GM23248 (cell line): ENCODE results near the gene ULK4.

ENCODE experiments used
- EZH2 ChIP-seq: fragments of 200-600 bp; sonication (generic); IDR thresholded peaks from 2 replicates; pipeline ENCODE4 v1.6.1; 2018; ENCODE audit warnings: antibody characterized with exemption, mild to moderate bottlenecking; ENCODE audit not compliant: insufficient read depth, poor library complexity, severe bottlenecking
- EZH2phosphoT487 ChIP-seq: fragments of 200-600 bp; sonication (generic); IDR thresholded peaks from 2 replicates; pipeline ENCODE4 v1.6.1; 2018; ENCODE audit warnings: antibody characterized with exemption, moderate library complexity, mild to moderate bottlenecking, low read depth; ENCODE audit not compliant: insufficient read depth

DNA sequence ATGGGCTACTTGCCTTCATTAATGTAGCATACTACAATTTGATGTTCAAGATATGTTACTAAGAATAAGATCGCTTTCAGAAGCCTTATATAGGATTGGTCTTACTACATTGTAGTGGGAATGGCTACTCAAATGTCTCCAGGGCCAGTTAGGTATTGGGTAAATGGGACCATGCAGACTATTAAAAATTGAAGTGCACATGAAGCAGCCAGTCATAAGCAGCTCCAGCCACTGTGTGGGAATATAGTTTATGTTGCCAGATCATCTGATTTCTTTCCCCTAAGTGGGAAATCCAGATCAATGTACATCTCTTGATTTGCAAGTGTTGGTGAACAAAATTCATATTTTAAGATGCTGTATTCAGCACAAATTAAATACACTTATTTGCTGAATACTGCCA is 757.5 kb downstream of the ULK4 start:
- TF ChIP-seq EZH2 (no peak), EZH2phosphoT487 (no peak)
